ENCODE measurements around the gene UACA. TPM values are rescaled to one million over a fixed set of nuclear protein-coding genes. Genes with fewer than 3 reads are reported as not detected.

Gene UACA
- total and polyA plus RNA-seq, 9 of the 15 experiments (the other 6 are each of a cell fraction or from before 2014, with no cell fraction given) = 0.06 to 0.33 (median 0.15) TPM; not detected in 5

DNA sequence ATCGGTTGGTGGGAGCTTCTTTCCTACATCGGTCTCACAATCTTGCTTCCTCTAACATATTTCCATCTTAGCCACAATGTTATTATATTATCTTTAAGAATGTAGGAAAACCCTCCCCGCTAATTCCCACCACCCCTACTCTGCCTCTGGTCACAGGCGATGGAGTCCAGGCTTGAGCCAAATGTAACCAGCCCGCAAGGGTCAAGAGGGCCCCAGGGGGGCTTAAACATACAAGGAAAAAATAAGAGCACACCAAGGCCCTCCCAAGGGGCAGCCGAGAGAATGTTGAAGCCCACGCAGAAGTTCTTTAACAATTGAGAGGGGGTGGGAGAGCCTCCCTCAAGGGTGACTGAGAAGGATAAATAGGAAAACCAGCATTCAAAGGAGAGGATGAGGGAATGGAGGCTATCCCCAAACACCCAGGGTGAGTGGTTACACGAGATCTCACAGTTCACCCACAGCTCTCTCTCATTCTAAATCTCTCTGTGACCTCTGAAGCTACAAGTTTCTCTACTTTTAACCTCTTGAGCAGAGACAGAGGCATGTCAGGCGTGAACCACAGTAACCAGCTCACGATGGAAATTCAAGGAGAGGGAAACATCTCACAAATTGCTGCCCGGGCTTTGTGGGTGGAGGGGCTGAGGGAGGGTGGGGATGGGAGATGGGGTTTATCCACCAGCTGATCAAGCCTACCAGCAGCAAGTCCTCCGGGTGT, 31.4 kb upstream of the UACA start:
- Histone ChIP-seq H4K20me1 (replicated peaks; ENCODE audit: control insufficient read depth, insufficient read depth, low read length) (no peaks in the 10 kb centered on the region), H3K9me1 (ENCODE audit: control insufficient read depth, insufficient read depth, low read length) (no peaks in the 10 kb centered on the region), H3K9me3 (replicated peaks; ENCODE audit: control insufficient read depth, insufficient read depth, low read depth, low read length) (no peaks in the 10 kb centered on the region), H3K4me1 (replicated peaks in 1 of 2; ENCODE audit: control insufficient read depth in 2 of 2, insufficient read depth in 2 of 2, low read length in 2 of 2) (no peaks in the 10 kb centered on the region), H2AFZ (ENCODE audit: low read depth, low read length) (no peak overlapping the region), H3K79me2 (ENCODE audit: control insufficient read depth, insufficient read depth, low read length) (no peaks in the 10 kb centered on the region), H3K4me2 (ENCODE audit: insufficient read depth, low read length) (no peak overlapping the region), H3K27ac (ENCODE audit: extremely low read depth, low read depth, low read length) (no peak overlapping the region), H3K27me3 (ENCODE audit: control insufficient read depth in 2 of 2, insufficient read depth in 2 of 2, low read length in 2 of 2) (peaks cover 0 to 4% of the 10 kb centered on the region in 2 experiments; a peak in 1 of 5 replicates), H3K4me3 (no peak overlapping the region), H3K36me3 (ENCODE audit: control insufficient read depth, insufficient read depth, low read length) (no peaks in the 10 kb centered on the region), H3K9ac (ENCODE audit: insufficient read depth in 1 of 2, low read depth in 2 of 2, low read length in 2 of 2) (no peak overlapping the region)
- in situ Hi-C loops (cut with MboI) (no loop called here), intact Hi-C loops (cut with micrococcal nuclease) (no loop called here)
- POLR2A ChIA-PET = interaction anchor here (0.8 kb wide), 1 partner anchor 1319 kb away, joined by 4 read pairs; no protein-coding TSS in a partner anchor
- BruUV-seq (replicated peaks) = no TSS peak
- 0% methylated on average over 12 of the region's 12 CpGs for WGBS (ENCODE audit: insufficient coverage, low coverage, missing lambda C conversion rate)
- DNase-seq (ENCODE audit: extremely low read depth in 1 of 4, low spot score in 3 of 4) (no peak), FAIRE-seq (no peak), ATAC-seq (no peak)
- CTCF ChIA-PET (ENCODE audit: low intra/inter-chr PET ratio) = no interaction called here
- TF ChIP-seq ZNF274 (IDR thresholded peaks at IDR 0.05; ENCODE audit: borderline replicate concordance, low read depth, low read length) (no peak), EP400 (IDR thresholded peaks at IDR 0.05) (no peak), TRIM28 (IDR thresholded peaks at IDR 0.05) (no peak), ZNF79 (CRISPR knock-in tag; IDR thresholded peaks at IDR 0.05; ENCODE audit: low read depth) (no peak), GTF2F1 (IDR thresholded peaks at IDR 0.05; ENCODE audit: low read depth, low read length) (no peak), CREB1 (IDR thresholded peaks at IDR 0.05) (no peak), CREB1 (CRISPR knock-in tag; IDR thresholded peaks at IDR 0.05) (no peak), HDAC1 (IDR thresholded peaks at IDR 0.05) (no peak), EWSR1 (IDR thresholded peaks at IDR 0.05; ENCODE audit: borderline replicate concordance, low read depth, partially characterized antibody) (no peak), SP1 (CRISPR knock-in tag; IDR thresholded peaks at IDR 0.05) (no peak)
- TF ChIP-seq, protein P1, sequence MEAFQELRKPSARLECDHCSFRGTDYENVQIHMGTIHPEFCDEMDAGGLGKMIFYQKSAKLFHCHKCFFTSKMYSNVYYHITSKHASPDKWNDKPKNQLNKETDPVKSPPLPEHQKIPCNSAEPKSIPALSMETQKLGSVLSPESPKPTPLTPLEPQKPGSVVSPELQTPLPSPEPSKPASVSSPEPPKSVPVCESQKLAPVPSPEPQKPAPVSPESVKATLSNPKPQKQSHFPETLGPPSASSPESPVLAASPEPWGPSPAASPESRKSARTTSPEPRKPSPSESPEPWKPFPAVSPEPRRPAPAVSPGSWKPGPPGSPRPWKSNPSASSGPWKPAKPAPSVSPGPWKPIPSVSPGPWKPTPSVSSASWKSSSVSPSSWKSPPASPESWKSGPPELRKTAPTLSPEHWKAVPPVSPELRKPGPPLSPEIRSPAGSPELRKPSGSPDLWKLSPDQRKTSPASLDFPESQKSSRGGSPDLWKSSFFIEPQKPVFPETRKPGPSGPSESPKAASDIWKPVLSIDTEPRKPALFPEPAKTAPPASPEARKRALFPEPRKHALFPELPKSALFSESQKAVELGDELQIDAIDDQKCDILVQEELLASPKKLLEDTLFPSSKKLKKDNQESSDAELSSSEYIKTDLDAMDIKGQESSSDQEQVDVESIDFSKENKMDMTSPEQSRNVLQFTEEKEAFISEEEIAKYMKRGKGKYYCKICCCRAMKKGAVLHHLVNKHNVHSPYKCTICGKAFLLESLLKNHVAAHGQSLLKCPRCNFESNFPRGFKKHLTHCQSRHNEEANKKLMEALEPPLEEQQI (IDR thresholded peaks at IDR 0.05) = no peak
- TF ChIP-seq, protein P2, sequence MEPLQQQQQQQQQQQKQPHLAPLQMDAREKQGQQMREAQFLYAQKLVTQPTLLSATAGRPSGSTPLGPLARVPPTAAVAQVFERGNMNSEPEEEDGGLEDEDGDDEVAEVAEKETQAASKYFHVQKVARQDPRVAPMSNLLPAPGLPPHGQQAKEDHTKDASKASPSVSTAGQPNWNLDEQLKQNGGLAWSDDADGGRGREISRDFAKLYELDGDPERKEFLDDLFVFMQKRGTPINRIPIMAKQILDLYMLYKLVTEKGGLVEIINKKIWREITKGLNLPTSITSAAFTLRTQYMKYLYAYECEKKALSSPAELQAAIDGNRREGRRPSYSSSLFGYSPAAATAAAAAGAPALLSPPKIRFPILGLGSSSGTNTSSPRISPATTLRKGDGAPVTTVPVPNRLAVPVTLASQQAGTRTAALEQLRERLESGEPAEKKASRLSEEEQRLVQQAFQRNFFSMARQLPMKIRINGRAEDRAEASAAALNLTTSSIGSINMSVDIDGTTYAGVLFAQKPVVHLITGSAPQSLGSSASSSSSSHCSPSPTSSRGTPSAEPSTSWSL (CRISPR knock-in tag; IDR thresholded peaks at IDR 0.05; ENCODE audit: borderline replicate concordance) = no peak
- TF ChIP-seq, protein P3, sequence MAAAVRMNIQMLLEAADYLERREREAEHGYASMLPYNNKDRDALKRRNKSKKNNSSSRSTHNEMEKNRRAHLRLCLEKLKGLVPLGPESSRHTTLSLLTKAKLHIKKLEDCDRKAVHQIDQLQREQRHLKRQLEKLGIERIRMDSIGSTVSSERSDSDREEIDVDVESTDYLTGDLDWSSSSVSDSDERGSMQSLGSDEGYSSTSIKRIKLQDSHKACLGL (CRISPR knock-in tag; IDR thresholded peaks at IDR 0.05; ENCODE audit: borderline replicate concordance, poor library complexity, severe bottlenecking) = no peak

All from K562 (cell line).